Naive thymus-derived CD8-positive, alpha-beta T cell (primary cell): Measurements from ENCODE around the gene CAMK1D. TPM values are rescaled to one million over a fixed set of nuclear protein-coding genes. Genes with fewer than 3 reads are reported as not detected.

ENCODE experiments used
- ATAC-seq, 2 donors: fragments of 150-1000 bp; cut with Tn5 transposase in 1 of 2; sonication (Bioruptor Pico), chemical (Tn5 transposase) in 1 of 2; 1 replicate in 1 of 2; 2 replicates in 1 of 2; pipeline ENCODE4 v1.10.0; 2021; ENCODE audit warnings: mild to moderate bottlenecking in 2 of 2, moderate library complexity in 2 of 2
- POLR2A ChIA-PET: fragments of 350-600 bp; sonication (Branson Sonifier 250); formaldehyde crosslinking; loops from one replicate; lab custom pipeline; 2021; ENCODE audit warnings: antibody characterized with exemption; lab: Charles Lee
- DNase-seq, 10 donors: peaks; one replicate each; pipeline versions ENCODE4 v3.0.0 to v3.0.0-alpha.2; 2020 to 2022
- H3K27ac Mint-ChIP-seq, 10 donors: one replicate each; pipeline ENCODE4 v1.8.0; 2020 to 2022; ENCODE audit warnings: mild to moderate bottlenecking in 10 of 10, mixed read lengths in 10 of 10, moderate library complexity in 4 of 10, inconsistent platforms in 1 of 10
- H3K27me3 Mint-ChIP-seq, 5 donors: one replicate each; pipeline ENCODE4 v1.8.0; 2021 to 2022; ENCODE audit warnings: mixed read lengths in 5 of 5
- H3K36me3 Mint-ChIP-seq, 3 donors: one replicate each; pipeline ENCODE4 v1.8.0; 2020 to 2022; ENCODE audit warnings: mixed read lengths in 3 of 3, mild to moderate bottlenecking in 2 of 3, inconsistent platforms in 1 of 3
- H3K4me1 Mint-ChIP-seq, 4 donors: one replicate each; pipeline ENCODE4 v1.8.0; 2021 to 2022; ENCODE audit warnings: mixed read lengths in 4 of 4
- H3K4me3 Mint-ChIP-seq, 10 donors: one replicate each; pipeline ENCODE4 v1.8.0; 2020 to 2022; ENCODE audit warnings: mild to moderate bottlenecking in 10 of 10, mixed read lengths in 10 of 10, moderate library complexity in 6 of 10, inconsistent platforms in 1 of 10
- H3K9me3 Mint-ChIP-seq, 9 donors: one replicate each; pipeline ENCODE4 v1.8.0; 2020 to 2022; ENCODE audit warnings: mixed read lengths in 9 of 9, mild to moderate bottlenecking in 3 of 9, inconsistent platforms in 1 of 9, moderate library complexity in 1 of 9
- polyA plus RNA-seq, 3 donors: library from polyadenylated mRNA; unstranded; fragments of 300-500 nt; fragmentation: Illumina TruSeq; gene quantifications; one replicate each; pipeline ENCODE4 v1.2.3, GENCODE V29; 2021
- total RNA-seq, 8 experiments: library from RNA in 2 of 8; stranded (reverse) in 2 of 8; gene quantifications; one replicate each; pipeline ENCODE4 v1.2.3 and lab custom pipeline; 2021 to 2026

Gene CAMK1D
- total and polyA plus RNA-seq, 5 experiments from 2014 or later = 7.5 to 18.5 (median 12.3) TPM

DNA sequence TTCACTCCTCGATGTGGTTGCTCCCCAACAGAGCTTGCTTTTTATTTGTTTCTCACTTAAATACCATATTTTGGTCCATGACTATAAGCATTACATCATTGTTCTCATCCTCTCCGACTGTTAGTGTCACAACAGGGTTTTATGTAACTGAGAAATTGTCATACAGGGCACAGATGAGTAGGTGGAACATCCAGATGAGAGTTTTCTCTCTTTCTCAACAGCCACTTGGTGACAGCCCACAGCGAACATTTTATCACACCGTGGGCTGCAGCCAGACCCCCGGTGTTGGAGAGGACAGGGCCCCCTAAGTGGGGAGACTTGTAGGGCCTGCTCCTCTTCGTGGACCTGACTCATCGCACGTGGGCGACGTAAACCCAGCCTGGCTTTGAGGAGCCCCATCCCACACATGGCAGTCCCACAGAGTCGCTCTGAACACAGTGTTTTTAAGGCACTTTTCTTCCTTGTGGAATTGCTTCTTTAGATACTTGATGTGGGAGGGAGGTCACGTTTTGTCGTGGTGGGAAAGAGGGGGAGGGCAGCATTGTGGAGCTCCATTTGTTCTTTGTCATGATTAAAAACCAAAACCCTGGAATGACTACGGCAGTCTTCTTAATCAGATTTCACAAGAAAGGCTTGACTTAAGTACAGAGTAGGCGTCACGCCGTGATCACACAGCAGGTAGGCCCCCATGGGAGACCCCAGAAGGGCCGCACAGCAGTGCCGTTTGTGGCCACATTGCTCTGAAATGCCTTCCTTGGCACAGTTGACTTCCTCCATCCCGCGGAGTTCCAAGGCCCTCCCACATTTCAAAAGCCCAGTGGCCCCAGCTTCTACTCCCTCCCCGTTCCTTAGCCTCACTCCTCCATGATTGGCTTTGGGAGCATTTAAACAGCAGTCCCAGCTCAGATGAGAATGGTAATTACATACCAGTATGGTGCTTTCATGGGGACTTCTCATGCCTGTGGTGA lies 431.6 kb downstream of the CAMK1D start:
- H3K36me3 Mint-ChIP-seq = peaks cover 5 to 24% (median 15%) of the 10 kb centered on the region in 3 donors
- H3K4me3 Mint-ChIP-seq = no peak overlapping the region
- H3K27me3 Mint-ChIP-seq = no peaks in the 10 kb centered on the region
- no peak overlapping the region for H3K27ac Mint-ChIP-seq
- DNase-seq (no peak), ATAC-seq (no peak)
- H3K9me3 Mint-ChIP-seq = no peaks in the 10 kb centered on the region
- POLR2A ChIA-PET = no interaction called here
- peaks cover 0 to 9% (median 3%) of the 10 kb centered on the region in 4 donors for H3K4me1 Mint-ChIP-seq

DNA sequence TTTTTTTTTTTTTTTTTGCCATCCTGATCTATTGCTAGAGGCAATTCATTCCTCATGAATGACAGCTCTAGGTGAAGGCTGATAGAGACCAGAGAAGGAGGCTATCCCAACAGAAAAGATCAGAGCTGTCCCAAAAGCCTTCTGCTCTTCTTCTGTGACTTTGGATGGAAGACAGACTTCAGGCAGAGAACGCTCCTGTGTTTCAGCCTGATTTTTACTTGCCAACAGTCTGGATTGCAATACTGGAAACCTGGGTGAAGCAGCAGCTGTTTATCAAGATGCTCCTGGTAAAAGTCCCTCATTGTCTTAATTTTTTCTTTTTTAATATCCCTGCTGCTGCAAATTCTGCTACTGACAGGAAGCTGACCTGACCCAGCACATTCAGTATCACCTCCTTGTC lies 432.6 kb downstream of the CAMK1D start:
- POLR2A ChIA-PET = no interaction called here
- Mint-ChIP-seq H3K4me3 (no peak overlapping the region), H3K4me1 (peaks cover 0 to 7% (median 3%) of the 10 kb centered on the region in 4 donors), H3K27me3 (no peaks in the 10 kb centered on the region), H3K27ac (no peak overlapping the region), H3K9me3 (no peaks in the 10 kb centered on the region), H3K36me3 (peaks cover 2 to 21% (median 14%) of the 10 kb centered on the region in 3 donors)
- DNase-seq = no peak
- no peak for ATAC-seq

DNA sequence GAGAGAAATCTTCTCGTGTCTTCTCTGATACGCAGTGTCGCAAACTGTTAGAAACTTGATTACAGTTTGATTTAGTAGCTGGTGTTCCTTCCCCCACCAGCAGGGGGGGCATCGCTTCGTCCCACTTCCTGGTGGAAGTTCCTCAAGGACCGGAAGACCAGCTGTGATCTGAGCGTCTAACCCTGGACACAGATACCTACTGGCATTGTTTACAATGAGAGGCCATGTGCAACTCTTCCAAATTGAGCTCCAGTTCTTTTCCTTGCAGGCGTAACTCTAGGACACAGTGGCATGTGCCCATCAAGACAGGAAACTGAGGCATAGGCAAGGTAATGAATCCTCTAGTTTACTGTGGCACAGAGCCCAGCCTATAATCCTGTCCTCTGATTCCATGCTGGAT lies 433.2 kb downstream of the CAMK1D start:
- ATAC-seq (no peak), DNase-seq (peak in 1 of 10 donors; percentile 5)
- Mint-ChIP-seq H3K9me3 (no peaks in the 10 kb centered on the region), H3K4me3 (no peak overlapping the region), H3K27me3 (no peaks in the 10 kb centered on the region), H3K36me3 (peaks cover 0 to 19% (median 12%) of the 10 kb centered on the region in 3 donors), H3K4me1 (peaks cover 0 to 7% (median 3%) of the 10 kb centered on the region in 4 donors), H3K27ac (no peak overlapping the region)
- POLR2A ChIA-PET = no interaction called here

DNA sequence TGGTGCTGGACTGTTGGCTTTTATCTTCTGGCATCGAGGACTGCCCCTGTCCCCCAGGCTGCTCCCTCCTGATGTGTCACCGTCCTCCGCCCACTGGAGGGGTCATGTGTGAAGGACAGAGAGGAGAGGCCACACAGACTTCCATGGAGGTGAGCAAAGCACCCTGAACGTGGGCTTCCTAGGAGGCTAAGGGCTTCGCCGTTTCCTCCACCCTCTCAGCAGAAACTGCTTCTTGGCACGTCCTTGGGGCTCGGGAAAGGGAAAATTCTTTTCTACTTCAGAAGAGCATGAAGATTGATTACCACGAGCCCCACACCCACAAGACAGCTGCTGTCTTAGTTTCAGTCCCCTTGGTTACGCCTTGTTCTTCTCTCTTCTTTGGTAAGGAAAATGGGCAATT lies 433.9 kb downstream of the CAMK1D start:
- POLR2A ChIA-PET = no interaction called here
- Mint-ChIP-seq H3K27ac (no peak overlapping the region), H3K27me3 (no peaks in the 10 kb centered on the region), H3K4me3 (no peak overlapping the region), H3K9me3 (no peaks in the 10 kb centered on the region), H3K4me1 (peaks cover 0 to 7% (median 3%) of the 10 kb centered on the region in 4 donors), H3K36me3 (peaks cover 0 to 19% (median 12%) of the 10 kb centered on the region in 3 donors)
- DNase-seq = no peak
- no peak for ATAC-seq

DNA sequence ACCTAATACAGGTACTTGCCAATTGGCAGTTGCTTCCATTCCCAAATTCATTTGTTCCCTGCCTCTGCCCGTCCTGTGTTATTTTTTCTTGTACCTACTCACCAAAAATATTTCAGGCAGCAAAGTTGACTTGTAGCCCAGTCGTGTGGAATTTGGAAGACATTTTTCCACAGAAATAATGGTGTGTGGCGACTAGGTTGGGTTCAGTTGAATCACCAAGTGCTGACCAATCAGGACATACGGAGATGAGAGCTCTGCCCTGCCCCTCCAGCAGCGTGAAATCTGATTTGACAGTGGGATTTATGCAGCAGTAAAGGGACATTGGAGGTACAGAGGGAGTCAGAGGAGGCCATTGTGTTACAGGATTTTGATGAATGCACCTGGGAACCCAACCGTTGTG lies 435.3 kb downstream of the CAMK1D start:
- Mint-ChIP-seq H3K27ac (peak overlapping the region in 1 of 10 donors; percentile 63), H3K9me3 (no peaks in the 10 kb centered on the region), H3K36me3 (peaks cover 0 to 27% (median 17%) of the 10 kb centered on the region in 3 donors), H3K4me3 (no peak overlapping the region), H3K27me3 (no peaks in the 10 kb centered on the region), H3K4me1 (peaks cover 0 to 5% (median 3%) of the 10 kb centered on the region in 4 donors)
- ATAC-seq = no peak
- DNase-seq = no peak
- POLR2A ChIA-PET = no interaction called here

DNA sequence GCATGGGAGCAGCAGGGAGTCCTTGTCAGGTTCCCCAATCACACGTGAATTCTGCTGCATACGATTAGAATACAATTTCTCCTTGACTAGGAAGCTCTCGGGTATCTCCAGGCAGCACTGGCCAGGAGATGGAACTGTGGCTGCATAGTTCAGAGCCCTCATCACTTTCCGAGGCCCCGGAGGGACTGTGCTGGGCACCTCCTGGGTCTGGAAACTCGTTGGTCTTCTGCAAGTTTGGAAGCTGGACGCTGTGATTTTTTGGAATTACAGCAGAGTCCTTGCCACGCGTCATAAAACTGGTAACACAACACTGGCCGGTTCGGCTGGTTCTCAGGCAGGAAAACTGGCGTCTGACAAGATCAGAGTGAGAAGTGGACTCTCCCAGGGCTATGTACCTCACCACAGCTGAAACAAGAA lies 436.1 kb downstream of the CAMK1D start:
- H3K27ac Mint-ChIP-seq = no peak overlapping the region
- H3K36me3 Mint-ChIP-seq = peaks cover 0 to 26% (median 18%) of the 10 kb centered on the region in 3 donors
- H3K9me3 Mint-ChIP-seq = no peaks in the 10 kb centered on the region
- no peak for ATAC-seq
- POLR2A ChIA-PET = no interaction called here
- H3K4me3 Mint-ChIP-seq = no peak overlapping the region
- H3K27me3 Mint-ChIP-seq = no peaks in the 10 kb centered on the region
- DNase-seq = no peak
- H3K4me1 Mint-ChIP-seq = peaks cover 0 to 6% (median 3%) of the 10 kb centered on the region in 4 donors

DNA sequence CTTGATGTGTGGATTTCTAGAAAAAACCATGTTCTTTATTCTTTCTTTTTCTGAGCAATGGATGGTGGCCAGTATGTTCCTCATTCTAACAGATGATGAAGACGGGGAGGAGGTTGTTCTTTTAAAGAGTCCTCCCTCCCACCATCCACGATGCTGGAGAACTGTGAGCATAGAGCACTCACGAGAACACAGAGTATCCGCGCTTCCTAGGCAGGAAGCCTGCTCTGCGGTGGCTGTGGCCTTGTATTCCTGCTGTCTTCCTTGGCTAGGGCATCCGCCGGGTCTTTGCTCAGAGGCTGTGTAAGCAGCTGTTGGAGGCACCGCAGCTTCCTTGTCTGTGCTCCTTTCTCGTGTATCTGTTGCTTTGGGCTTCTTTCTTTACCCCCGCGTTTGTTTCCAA lies 437.9 kb downstream of the CAMK1D start:
- Mint-ChIP-seq H3K27me3 (no peaks in the 10 kb centered on the region), H3K4me1 (peaks cover 0 to 5% (median 3%) of the 10 kb centered on the region in 4 donors), H3K36me3 (peaks cover 0 to 29% (median 28%) of the 10 kb centered on the region in 3 donors), H3K9me3 (no peaks in the 10 kb centered on the region), H3K27ac (no peak overlapping the region), H3K4me3 (no peak overlapping the region)
- ATAC-seq (no peak), DNase-seq (no peak)
- POLR2A ChIA-PET = no interaction called here

DNA sequence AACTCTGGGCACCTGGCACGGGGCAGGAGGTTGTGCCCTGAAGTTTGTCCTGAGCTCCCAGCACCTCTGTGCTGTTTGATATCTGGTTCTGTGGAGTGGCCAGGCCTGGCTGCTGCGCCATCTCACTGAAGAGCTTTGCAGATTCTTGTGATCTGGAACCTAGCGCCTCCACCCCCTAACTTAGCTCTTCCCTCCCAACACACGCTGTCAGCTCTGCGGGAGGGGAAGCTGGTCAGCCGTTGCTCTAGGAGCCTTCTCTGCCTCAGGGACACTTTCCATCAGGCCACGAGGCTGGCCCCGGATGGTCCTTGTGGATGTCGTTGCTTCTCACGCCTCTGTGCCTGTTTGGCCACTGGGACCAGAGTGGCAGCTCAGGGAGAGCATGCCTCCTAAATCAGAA lies 438.9 kb downstream of the CAMK1D start:
- H3K4me1 Mint-ChIP-seq = peaks cover 0 to 2% (median 0%) of the 10 kb centered on the region in 4 donors
- H3K9me3 Mint-ChIP-seq = no peaks in the 10 kb centered on the region
- no peak overlapping the region for H3K27ac Mint-ChIP-seq
- POLR2A ChIA-PET = no interaction called here
- DNase-seq = no peak
- no peaks in the 10 kb centered on the region for H3K27me3 Mint-ChIP-seq
- no peak for ATAC-seq
- no peak overlapping the region for H3K4me3 Mint-ChIP-seq
- H3K36me3 Mint-ChIP-seq = peaks cover 0 to 36% (median 33%) of the 10 kb centered on the region in 3 donors

DNA sequence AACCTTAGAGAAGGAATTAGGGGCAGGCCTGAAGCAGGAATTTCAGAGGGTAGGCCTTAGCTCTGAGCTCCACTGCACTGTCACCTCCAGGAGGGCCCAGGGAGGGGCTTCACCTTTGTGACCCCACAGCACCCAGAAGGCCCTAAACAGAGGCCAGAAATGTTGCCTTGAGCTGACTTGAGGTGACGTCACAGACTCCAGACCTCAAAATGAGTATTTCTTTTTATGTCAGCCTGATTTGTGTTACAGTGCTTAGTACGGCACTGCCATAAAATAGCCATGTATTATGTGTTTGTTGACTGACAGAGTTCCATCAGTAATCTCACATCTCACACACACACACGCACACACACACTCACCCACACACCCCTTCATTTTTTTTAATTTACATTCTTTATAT lies 440.9 kb downstream of the CAMK1D start:
- ATAC-seq (no peak), DNase-seq (no peak)
- H3K4me3 Mint-ChIP-seq = no peak overlapping the region
- peaks cover 6 to 49% (median 42%) of the 10 kb centered on the region in 3 donors for H3K36me3 Mint-ChIP-seq
- no peaks in the 10 kb centered on the region for H3K9me3 Mint-ChIP-seq
- POLR2A ChIA-PET = no interaction called here
- no peak overlapping the region for H3K27ac Mint-ChIP-seq
- peaks cover 0 to 2% (median 0%) of the 10 kb centered on the region in 4 donors for H3K4me1 Mint-ChIP-seq
- H3K27me3 Mint-ChIP-seq = no peaks in the 10 kb centered on the region

DNA sequence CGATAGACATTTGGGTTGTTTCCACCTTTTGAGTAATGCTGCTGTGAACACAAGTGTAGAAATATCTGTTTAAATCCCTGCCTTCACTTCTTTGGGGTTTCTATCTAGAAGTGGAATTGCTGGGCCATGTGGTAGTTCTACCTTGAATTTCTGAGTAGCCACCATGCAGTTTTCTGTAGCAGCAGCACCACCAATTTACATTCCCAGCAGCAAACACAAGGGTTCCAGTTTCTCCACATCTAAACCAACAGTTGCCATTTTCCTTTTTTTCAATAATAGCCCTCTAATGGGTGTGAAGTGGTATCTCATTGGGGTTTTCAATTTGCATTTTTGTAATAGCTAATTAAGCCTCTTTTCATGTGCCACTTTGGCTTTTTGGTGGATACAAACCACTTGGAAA lies 442.4 kb downstream of the CAMK1D start:
- no peak for DNase-seq
- no peak overlapping the region for H3K27ac Mint-ChIP-seq
- H3K9me3 Mint-ChIP-seq = no peaks in the 10 kb centered on the region
- POLR2A ChIA-PET = no interaction called here
- peaks cover 6 to 57% (median 44%) of the 10 kb centered on the region in 3 donors for H3K36me3 Mint-ChIP-seq
- H3K27me3 Mint-ChIP-seq = no peaks in the 10 kb centered on the region
- peaks cover 0 to 2% (median 0%) of the 10 kb centered on the region in 4 donors for H3K4me1 Mint-ChIP-seq
- no peak overlapping the region for H3K4me3 Mint-ChIP-seq
- no peak for ATAC-seq

DNA sequence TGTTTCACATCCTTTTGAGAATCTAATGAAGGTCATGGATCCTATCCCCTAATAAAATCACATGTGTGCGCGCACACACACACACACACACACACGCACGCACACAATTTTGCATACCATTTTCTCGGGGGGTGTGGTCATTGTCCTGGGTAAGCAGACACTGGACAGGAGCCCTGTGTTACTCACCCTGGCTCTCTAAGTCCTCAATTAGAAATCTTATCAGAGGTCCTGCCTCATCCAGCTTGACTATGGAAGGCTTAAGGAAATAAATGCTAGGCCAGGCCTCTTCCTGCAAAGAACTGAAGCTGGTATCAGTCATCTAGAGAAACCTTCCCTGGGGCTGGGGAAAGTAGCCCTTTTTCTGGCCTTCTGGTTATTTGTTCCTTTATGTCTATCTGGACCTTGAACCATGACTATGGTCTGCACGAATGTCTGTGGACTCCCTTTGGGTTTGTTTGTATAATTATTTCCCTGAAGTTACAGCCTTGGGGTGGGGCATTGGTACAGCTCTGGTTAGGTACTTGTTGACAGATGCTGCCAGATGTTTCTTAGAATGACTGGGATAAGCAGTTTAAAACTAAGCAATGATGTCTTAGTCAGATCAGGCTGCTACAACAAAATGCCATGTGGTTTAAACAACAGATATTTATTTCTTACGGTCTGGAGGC lies 443.7 kb downstream of the CAMK1D start:
- no peaks in the 10 kb centered on the region for H3K9me3 Mint-ChIP-seq
- no peaks in the 10 kb centered on the region for H3K27me3 Mint-ChIP-seq
- no peak for DNase-seq
- H3K36me3 Mint-ChIP-seq = peaks cover 6 to 62% (median 43%) of the 10 kb centered on the region in 3 donors
- H3K4me1 Mint-ChIP-seq = peaks cover 0 to 2% (median 0%) of the 10 kb centered on the region in 4 donors
- POLR2A ChIA-PET = no interaction called here
- ATAC-seq = no peak
- no peak overlapping the region for H3K4me3 Mint-ChIP-seq
- H3K27ac Mint-ChIP-seq = no peak overlapping the region

DNA sequence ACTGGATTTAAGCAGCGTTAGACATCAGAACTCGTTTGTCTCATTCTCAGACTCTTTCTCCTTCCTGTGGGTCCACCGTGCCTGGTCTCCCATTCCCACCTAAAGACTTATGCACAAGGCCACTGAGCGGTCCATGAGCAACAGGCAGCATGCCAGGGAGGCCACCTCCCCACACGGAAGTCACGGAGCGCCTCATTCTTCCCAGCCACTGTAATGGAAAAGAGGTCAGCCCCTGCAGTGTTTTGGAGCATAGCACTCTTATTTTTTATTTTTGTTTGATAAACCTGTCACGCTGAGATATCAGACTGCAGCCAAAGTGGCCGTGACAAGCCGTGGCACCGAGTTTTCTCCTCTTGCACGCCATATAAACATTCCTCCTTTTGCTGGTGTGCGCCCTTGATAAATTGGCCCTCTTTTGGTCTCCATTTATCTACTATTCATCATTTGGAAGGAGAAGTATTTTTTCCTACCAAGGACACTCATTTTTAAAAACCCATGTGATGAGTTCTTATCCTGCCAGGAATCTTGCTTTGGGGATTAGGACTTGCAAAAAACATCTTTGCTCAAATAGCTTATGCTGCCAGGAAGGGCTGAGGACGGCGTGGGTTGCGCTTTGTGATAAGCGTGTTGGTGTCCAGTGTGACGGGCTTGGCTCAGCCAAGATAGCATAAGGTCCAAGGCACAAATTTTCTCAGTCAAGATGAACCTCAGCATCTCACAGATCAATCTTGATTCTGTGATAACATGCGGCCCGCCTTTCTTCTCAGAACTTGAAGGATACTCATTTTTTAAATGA lies 446.2 kb downstream of the CAMK1D start:
- Mint-ChIP-seq H3K27me3 (no peaks in the 10 kb centered on the region), H3K9me3 (no peaks in the 10 kb centered on the region), H3K4me3 (no peak overlapping the region), H3K4me1 (no peaks in the 10 kb centered on the region), H3K36me3 (peaks cover 6 to 57% (median 42%) of the 10 kb centered on the region in 3 donors), H3K27ac (no peak overlapping the region)
- no peak for ATAC-seq
- POLR2A ChIA-PET = no interaction called here
- no peak for DNase-seq
